ENCODE data around the gene MOG. TPM values are rescaled to one million over a fixed set of nuclear protein-coding genes. Genes with fewer than 3 reads are reported as not detected.

The MOG gene
- total RNA-seq, 2 experiments from 2014 or later: not detected

GRCh38 chr6:29625337-29625930 lies 31.5 kb upstream of the MOG start:
- DNase-seq (no peak), ATAC-seq (no peak)
- CTCF ChIA-PET: interaction anchor here (2.0 to 2.8 kb wide), 3 partner anchors 24 to 27 kb away, joined by 7 to 18 read pairs (median 9); no protein-coding TSS in a partner anchor
- intact Hi-C loops (cut with micrococcal nuclease): no loop called here
- no peak for TF ChIP-seq CTCF (IDR thresholded peaks at IDR 0.05)
- Mint-ChIP-seq H3K4me3 (no peak overlapping the region), H3K27me3 (no peaks in the 10 kb centered on the region), H3K27ac (no peak overlapping the region), H3K4me1 (ENCODE audit: low read depth) (peaks cover 14% of the 10 kb centered on the region), H3K36me3 (ENCODE audit: low read depth) (no peaks in the 10 kb centered on the region), H3K9me3 (no peaks in the 10 kb centered on the region)
- POLR2A ChIA-PET: no interaction called here

- CTCF ChIA-PET: interaction anchor here (2.0 to 2.8 kb wide), 2 partner anchors 23 to 25 kb away, joined by 7 to 18 read pairs; no protein-coding TSS in a partner anchor
- TF ChIP-seq CTCF (IDR thresholded peaks at IDR 0.05): no peak
- intact Hi-C loops (cut with micrococcal nuclease): no loop called here
- no peak for ATAC-seq
- H3K27ac Mint-ChIP-seq: no peak overlapping the region
- H3K36me3 Mint-ChIP-seq (ENCODE audit: low read depth): peaks cover 3% of the 10 kb centered on the region
- POLR2A ChIA-PET: interaction anchor here (0.7 kb wide), 1 partner anchor 782 kb away, joined by 3 read pairs; no protein-coding TSS in a partner anchor
- H3K4me1 Mint-ChIP-seq (ENCODE audit: low read depth): peaks cover 19% of the 10 kb centered on the region
- DNase-seq: no peak
- no peaks in the 10 kb centered on the region for H3K9me3 Mint-ChIP-seq
- H3K4me3 Mint-ChIP-seq: peak overlapping the region; percentile 19
- H3K27me3 Mint-ChIP-seq: peaks cover 6% of the 10 kb centered on the region
Measured at GRCh38 chr6:29626948-29627754, 29.7 kb upstream of the MOG start.

- ChIA-PET CTCF (interaction anchor here (2.0 to 6.3 kb wide), 3 partner anchors 22 to 25 kb away, joined by 7 to 61 read pairs (median 18); no protein-coding TSS in a partner anchor), POLR2A (interaction anchor here (0.7 kb wide), 1 partner anchor 783 kb away, joined by 3 read pairs; no protein-coding TSS in a partner anchor)
- H3K27me3 Mint-ChIP-seq: peaks cover 6% of the 10 kb centered on the region
- H3K4me1 Mint-ChIP-seq (ENCODE audit: low read depth): peaks cover 20% of the 10 kb centered on the region
- TF ChIP-seq CTCF (IDR thresholded peaks at IDR 0.05): no peak
- H3K27ac Mint-ChIP-seq: peak overlapping the region; percentile 59
- ATAC-seq: peak; percentile 21
- H3K36me3 Mint-ChIP-seq (ENCODE audit: low read depth): peaks cover 3% of the 10 kb centered on the region
- H3K9me3 Mint-ChIP-seq: no peaks in the 10 kb centered on the region
- DNase-seq: peak; percentile 57
- intact Hi-C loops (cut with micrococcal nuclease): no loop called here
- H3K4me3 Mint-ChIP-seq: peak overlapping the region; percentile 79
Measured at GRCh38 chr6:29627755-29628418, 29.0 kb upstream of the MOG start.

- intact Hi-C loops (cut with micrococcal nuclease): no loop called here
- Mint-ChIP-seq H3K4me1 (ENCODE audit: low read depth) (peaks cover 25% of the 10 kb centered on the region), H3K9me3 (no peaks in the 10 kb centered on the region), H3K36me3 (ENCODE audit: low read depth) (peaks cover 3% of the 10 kb centered on the region), H3K4me3 (peak overlapping the region; percentile 79), H3K27ac (peak overlapping the region; percentile 59), H3K27me3 (peaks cover 6% of the 10 kb centered on the region)
- ATAC-seq: peak; percentile 60
- peak; percentile 72 for TF ChIP-seq CTCF (IDR thresholded peaks at IDR 0.05)
- CTCF ChIA-PET: interaction anchor here (6.3 kb wide), 1 partner anchor 23 kb away, joined by 61 read pairs; no protein-coding TSS in a partner anchor
- POLR2A ChIA-PET: no interaction called here
- DNase-seq: peak; percentile 67
Measured at GRCh38 chr6:29628419-29629281, 28.2 kb upstream of the MOG start.
